Activated CD4-positive, alpha-beta T cell treated with anti-CD3 and anti-CD28 coated beads for 48 hours (primary cell): Measurements from ENCODE around the gene GJA3.

ENCODE experiments used
- DNase-seq: peaks from one replicate; pipeline ENCODE4 v3.0.0-alpha.2; 2020

GJA3 gene

DNA sequence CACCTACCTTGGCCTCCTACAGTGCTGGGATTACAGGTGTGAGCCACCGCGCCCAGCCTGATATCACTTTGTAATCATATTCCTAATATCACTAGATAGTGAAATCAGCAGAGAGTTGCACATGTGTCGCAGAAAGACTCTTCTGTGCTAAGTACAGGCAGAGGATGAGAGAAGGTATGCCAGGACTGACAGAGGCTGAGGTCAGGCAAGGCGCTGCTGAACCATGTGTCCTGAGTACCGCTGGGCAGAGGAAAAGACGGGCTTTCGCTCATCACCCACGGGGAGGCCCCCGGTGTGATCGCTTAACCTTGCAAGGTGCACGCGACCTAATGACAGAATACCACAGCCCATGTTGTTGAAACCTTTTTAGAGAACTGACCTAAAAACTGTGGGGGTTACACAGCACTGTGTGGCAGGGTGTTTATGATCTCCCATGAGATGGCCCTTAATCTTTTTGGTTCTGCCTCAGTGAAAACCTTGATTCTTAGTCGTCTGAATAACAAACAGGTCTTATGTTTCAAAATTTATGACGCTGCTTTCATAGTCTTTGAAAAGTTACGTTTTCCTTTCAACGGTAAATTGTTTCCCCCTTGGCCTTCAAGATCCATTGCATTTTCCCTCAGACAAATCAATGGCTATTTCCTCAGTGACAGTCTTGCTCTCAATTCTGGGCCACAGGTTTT lies 12.2 kb downstream of the GJA3 start:
- DNase-seq, result no peak

- no peak for DNase-seq
Measured at GRCh38 chr13:20146381-20146780, 14.5 kb downstream of the GJA3 start.

DNA sequence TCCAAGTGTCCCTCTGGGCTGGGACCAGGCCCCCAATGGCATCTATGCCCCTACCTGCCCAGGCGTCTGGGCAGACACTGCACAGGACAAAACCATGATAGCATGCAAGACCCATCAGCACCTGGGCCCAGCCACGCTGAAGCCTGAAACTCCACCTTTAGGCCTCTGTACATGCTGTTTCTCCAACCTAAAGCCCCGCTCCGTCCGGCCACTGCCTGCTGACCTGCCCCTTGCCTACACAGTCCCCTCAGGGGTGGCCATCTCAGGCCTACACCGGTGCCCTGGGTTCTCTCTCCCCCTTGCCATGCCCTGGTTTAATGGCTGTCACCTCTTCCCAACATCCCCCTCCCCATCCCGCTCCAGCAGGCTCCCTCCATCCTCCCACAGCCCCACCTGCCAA lies 15.3 kb downstream of the GJA3 start:
- DNase-seq, result no peak

DNA sequence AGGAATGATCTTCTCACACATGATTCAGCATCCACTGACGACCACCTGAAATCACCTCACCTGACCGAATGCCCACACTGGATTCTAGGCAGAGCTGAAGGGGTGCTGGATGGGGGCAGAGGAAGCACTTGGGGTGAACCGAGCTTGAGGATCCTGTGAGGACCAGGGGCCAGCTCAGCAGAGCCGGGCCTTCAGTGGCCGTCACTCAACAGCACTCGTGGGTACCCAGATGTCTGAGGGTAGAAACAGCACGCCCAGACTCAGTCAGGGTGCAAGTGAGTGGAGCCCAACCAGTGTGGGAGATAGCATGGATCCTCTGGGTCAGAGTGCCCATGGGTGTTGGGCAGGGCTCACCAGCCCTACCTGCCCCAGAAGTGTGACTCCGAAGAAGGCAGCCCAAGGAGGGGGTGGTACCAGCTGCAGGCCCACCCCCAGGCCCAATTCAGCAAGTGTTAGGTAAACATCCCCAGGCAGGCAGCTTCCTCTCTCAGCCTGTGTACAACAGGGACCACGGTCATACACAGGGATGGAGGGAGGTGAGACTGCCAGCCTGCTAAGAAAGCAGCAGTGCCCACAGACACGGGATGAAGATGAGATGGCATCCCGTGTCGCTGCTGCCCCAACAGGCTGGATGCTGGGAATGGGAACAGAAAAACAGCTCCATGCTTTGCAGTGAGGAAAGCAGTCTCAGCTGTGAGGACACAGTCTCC lies 16.6 kb downstream of the GJA3 start:
- no peak for DNase-seq

DNA sequence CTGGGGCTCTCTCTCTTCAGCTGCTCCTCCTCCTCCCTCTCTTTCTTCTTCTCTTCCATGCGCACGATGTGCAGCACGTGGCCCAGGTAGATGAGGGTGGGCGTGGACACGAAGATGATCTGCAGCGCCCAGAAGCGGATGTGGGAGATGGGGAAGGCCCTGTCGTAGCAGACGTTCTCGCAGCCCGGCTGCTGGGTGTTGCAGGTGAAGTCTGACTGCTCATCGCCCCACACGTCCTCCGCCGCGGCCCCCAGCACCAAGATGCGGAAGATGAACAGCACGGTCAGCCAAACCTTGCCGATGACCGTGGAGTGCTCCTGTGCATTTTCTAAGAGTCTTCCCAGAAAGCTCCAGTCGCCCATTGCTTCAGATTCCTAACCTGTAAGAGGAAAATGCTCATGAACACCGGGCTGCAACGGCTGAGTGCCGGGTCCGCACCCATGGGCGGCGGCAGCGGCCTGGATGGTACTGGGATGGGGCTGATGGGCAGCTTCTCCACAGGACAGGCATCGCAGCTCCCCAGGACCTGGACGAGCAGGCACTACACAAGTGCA lies 17.8 kb downstream of the GJA3 start:
- DNase-seq, result no peak

DNA sequence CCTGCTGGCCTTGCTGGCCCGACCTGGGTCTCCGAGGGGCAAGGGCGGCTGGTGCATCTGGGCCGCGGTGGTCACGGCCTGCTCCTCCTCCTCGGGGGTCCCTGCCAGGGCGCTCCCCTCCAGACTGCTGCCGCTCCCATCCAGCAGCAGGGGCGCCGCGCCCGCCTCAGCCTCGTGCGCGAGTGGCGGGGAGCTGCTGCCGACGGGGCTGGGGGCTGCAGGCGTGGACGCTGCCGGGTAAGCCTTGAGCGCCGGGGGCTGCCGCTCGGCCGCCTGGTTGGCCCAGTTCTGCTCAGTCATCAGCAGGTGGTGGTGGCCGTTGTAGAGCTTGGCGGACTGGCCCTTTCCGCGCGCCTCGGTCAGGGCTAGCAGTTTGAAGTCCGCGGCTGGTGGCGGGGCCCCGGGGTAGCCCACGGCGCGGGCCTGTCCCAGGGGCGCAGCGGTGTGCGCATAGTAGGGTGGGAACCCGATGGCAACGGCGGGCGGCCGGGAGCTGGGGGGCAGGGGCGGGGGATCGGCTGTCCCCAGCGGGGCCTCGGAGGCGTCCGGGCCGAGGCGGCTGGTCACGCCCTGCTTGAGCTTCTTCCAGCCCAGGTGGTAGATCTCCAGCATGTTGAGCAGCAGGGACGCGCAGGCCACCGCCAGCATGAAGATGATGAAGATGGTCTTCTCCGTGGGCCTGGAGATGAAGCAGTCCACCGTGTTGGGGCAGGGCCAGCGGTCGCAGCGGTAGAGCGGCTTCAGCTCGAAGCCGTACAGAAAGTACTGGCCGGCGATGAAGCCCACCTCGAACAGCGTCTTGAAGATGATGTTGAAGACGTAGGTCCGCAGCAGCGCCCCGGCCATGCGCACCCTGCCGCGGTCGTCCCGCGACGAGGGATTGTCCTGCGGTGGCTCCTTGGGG lies 18.6 kb downstream of the GJA3 start:
- no peak for DNase-seq

GRCh38 chr13:20141238-20142022 lies 19.4 kb downstream of the GJA3 start:
- DNase-seq, result no peak

DNA sequence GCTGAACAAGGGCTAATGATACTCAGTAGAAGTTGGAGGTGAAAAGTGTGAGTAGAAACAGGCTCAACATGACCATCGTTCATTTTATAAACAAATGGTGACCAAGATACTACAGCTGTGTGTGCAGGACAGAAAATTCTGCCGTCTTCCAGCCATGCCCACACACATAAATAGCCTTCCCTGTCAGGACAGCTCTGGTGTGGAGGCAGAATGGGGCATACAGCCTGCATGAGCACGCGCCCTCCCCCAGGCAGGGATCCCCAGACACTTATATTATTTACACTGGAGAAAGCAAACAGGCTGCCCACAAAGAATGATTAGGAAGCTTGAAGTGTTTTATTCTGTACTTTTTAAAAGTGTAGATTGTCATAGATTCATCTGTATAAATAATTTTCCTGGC lies 20.4 kb downstream of the GJA3 start:
- no peak for DNase-seq

- DNase-seq, result no peak
Measured at GRCh38 chr13:20137875-20138274, 23.0 kb downstream of the GJA3 start.

DNA sequence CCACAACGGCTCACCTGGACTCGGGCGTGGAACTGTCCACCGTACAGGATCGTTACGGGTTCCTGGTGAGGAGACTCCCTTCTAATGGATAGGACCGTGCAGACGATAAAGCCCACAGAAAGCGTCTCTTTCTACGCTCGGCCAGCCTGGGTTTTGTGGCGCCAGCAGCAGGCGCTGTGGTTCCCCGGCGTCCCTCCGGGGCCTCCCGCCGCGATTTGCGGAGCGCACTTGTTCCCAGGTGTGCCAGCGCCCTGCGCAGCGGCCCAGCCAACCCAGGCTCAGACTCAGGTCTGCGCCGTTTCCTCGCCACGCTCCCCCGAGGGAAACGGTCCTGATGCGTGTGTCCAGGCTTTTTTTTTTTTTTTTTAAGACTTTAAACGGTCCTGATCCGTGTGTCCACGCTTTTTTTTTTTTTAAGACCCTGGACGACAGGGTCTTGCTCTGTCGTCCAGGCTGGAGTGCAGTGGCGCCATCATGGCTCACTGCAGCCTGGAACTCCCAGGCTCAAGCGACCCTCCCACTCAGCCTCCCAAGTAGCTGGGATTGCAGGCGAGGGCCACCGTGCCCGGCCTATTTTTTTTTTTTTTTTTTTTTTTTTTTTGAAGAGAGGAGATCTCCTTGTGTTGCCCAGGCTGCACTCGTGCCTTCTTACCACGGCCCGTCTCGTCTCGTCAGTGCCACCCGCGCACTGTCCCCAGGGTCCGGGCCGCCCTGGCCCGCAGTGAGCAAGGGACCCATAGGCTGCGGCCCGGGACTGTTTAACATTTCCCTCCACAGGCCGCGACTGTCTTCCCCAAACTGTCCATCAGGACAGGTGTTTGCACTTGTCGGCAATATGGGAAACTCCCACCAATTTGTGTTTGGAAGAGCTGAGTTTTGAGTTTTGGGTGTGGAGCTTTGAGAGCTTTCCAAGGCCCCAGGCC lies 23.8 kb downstream of the GJA3 start:
- DNase-seq, result peak; percentile 75

DNA sequence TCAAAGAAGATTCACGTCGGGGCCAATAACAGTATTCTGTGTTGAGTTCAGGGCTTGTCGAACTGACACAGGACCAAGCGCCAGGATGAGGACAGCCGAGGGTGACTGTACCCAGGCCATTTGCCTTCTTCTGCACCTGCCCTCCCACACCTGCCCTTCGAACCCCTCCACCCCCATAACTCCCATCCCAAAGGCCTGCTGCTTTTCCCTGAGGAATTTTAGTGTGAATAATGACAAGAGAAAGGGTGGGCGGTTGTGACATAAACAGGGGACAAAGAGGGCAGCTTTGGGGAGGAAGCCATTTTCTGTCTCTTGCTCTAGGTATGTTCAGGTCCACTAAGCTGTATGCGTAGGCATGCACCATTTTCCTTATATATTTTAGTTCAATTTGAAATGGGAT lies 26.1 kb downstream of the GJA3 start:
- DNase-seq, result no peak

GRCh38 chr13:20132052-20132634 lies 28.7 kb downstream of the GJA3 start:
- DNase-seq, result no peak

DNA sequence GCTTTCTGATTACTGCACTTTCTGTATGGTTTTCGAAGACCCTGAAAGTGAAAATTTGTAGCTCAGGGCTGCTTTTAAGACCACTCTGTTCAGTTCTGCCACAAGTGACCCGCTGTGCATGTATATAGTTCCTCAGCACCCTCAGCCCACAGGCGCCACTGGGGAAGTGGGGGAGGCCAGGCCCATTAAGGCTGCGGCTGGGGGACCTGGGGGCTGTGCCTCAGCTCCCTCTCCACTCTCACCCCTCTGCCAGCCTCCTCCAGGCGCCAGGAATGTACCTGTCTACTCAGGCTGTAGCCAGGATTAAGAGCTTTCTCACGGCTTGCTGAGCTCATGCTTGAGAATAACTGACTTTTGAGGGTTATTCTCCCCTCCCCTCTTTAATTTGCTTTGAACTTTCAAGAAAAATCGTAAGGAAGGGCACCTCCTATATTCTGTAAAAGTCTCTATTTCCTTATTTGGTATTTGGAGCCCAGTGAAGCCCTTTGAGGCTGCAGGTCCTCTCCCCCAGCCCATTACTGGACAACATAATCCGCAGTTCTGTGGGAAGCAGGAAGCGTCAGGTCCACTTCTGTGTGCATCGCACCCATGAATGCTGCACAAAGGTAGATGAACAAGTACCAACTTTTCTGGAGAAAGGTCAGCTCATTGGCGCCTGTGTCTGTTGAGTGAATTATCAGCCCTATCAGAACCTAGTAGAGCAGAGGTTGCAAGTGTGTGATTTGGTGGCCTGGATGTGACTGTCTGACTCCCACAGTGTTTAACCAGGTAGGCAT lies 29.6 kb downstream of the GJA3 start:
- no peak for DNase-seq

GRCh38 chr13:20130652-20131051 lies 30.2 kb downstream of the GJA3 start:
- DNase-seq, result no peak

DNA sequence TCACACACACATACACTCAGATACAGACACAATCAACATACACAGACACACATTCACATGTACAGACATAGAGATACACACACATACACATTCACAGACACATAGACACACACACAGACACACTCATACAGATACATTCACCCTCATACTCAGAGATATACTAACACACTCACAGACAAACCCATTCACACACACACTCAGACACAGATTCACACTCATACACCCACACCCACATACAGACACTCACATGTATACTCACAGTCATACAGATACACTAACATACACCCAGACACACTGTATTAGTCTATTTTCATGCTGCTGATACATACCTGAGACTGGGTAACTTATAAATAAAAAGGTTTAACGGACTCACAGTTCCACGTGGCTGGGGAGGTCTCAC lies 30.8 kb downstream of the GJA3 start:
- DNase-seq, result no peak

DNA sequence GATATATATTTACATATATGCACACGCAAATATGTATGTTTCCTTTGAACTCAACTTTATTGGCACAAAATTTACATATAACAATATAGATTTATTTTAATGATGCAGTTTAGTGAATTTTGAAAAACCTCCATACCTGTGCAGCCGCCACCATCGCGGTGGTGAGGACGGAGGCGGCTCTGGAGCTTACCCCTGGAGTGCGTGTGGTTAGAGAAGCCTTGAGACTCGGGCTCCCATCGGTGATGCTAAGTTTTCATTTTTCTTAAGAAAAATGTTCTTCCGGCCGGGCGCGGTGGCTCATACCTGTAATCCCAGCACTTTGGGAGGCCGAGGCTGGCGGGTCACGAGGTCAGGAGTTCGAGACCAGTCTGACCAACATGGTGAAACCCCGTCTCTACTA lies 31.8 kb downstream of the GJA3 start:
- DNase-seq, result no peak

DNA sequence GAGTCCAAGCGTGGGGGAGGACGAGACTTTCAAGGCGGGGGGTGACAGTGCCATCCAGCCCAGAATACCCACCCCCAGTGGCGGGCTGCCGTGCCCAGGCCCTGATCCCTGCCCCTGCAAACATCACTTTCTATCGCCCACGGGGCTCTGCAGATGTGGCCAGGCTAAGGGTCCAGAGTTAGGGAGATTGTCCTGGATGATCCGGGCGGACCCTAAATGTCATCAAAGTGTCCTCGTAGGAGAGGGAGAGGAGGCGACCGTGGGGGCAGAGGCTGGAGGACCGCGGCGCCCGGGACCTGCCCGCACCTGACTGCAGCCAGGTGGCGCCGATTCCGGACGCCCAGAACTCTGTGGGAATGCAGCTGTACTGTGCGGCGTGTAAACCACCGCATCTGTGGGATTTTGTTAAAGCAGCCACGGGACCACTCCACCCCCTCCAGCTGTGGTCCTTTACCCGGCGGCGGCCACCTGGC lies 32.4 kb downstream of the GJA3 start:
- peak; percentile 8 for DNase-seq

DNA sequence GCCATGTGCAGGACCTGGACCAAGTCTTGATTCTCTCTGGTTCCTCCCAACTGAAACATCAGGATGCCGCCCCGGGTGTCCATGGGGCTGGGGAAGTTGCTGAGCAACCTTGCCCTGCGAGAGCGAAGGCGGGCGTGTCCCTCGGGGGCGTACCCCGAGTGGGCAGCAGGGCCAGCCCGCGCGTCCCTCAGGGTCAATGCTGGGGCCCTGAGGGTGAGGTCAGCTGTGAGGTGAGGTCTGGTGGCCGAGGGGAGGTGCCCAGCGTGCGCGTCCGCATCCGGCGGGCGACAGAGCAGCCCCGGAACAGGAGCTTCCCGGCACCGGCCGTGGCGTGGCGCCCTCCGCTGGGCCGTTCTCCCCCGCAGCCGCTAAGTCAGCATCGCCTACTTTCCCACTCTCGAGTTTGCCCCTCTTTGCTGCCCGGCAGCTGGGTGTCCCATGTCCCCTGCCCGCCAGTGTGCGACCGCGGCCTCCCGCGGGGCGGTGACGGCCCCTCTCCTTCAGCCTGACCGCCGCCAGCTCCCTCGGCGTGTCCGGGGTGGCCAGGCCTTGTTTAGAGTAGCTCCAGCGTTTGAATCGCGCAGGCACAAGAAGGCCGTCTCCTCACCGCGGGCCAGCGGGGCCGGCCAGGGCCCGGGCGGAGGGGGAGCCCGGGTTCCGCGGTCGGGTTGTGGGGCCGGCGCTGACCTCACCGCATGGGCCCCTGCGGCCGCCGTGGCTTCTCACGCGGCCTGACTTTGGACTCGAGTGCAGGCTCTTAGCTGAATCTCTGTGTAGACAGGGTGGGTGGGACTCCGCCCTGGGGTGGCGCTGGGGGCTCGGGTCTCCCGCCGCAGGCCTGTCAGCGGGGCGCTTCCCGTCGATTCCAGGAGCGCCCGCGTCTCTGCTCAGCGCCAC lies 33.0 kb downstream of the GJA3 start:
- DNase-seq, result peak; percentile 42

GRCh38 chr13:20127262-20127561 lies 33.6 kb downstream of the GJA3 start:
- DNase-seq, result peak; percentile 24
